Occipital lobe (tissue), 2 donors: ENCODE results near the gene SYMPK. TPM values are rescaled to one million over a fixed set of nuclear protein-coding genes. Genes with fewer than 3 reads are reported as not detected.

Experiments
- DNase-seq: peaks from one replicate; lab custom pipeline; 2025; lab: John Stamatoyannopoulos, UW
- total RNA-seq: library from RNA; depleted of rRNA; stranded (reverse); fragments of >200 nt; gene quantifications from one replicate; pipeline ENCODE4 v1.2.3, GENCODE V29; 2014

Gene SYMPK
- total RNA-seq, 1 donor from 2014 or later = 16.4 TPM

DNA sequence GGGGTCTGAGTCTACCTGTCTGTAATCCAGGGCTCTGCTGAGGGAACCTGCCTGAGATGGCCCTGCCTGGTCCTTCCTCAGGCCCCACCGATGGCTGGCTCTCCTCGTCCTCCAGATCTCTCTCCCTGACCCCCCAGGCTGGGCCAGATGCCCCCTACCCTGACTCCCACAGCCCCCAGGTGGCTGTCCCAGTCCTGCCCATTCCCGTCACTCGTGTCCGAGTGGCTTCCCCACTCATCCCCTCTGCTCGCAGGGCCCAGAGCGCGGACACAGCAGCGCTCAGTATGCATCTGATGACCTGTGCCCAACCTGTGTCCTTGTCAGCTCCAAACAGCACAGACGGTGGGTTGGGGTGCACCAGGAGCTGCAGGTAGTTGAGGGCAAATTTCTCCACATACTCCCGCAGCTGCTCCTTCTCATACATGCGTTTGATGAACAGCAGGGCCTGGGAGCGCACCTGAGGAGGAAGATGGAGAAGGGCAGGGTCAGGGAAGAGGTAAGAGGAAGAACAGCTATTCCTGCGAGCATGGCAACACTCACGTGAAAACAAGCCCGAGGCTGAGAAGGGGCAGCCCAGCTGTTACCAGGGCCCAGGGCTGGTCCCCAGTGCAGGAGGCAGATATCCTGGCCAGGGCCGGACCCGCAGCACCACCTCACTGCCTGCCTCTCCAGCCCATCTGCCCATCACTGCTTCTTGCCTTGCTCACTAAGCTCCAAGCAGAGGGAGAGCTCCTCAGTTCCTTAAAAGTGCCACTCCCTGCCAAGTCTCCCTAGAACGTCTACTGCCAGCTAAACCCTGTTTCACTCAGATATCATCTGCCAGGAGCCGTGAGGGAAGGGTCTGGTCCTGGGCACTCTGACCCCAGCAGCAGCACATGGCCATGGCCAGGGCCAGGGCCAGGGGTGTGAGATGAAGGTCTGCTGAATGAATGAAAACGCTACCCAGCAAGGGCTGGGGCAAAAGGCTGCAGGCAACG lies 36.7 kb downstream of the SYMPK start:
- no peak for DNase-seq

DNA sequence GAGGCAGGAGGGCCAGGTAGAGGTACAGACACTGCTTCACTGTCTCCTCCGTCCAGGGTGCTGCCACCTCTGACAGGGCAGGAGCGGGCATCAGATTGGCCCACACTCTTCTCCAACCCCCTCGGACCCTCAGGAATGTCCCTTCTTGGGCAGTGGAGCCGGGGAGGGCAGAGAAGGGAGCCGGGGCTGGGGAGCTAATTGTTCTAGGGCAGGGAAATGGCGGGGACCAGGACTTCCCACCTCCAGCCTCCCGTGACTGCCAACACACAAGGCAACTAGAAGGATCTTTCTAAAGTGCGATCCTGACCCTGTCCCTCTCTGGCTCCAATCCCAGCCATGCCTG lies 37.7 kb downstream of the SYMPK start:
- DNase-seq = no peak

DNA sequence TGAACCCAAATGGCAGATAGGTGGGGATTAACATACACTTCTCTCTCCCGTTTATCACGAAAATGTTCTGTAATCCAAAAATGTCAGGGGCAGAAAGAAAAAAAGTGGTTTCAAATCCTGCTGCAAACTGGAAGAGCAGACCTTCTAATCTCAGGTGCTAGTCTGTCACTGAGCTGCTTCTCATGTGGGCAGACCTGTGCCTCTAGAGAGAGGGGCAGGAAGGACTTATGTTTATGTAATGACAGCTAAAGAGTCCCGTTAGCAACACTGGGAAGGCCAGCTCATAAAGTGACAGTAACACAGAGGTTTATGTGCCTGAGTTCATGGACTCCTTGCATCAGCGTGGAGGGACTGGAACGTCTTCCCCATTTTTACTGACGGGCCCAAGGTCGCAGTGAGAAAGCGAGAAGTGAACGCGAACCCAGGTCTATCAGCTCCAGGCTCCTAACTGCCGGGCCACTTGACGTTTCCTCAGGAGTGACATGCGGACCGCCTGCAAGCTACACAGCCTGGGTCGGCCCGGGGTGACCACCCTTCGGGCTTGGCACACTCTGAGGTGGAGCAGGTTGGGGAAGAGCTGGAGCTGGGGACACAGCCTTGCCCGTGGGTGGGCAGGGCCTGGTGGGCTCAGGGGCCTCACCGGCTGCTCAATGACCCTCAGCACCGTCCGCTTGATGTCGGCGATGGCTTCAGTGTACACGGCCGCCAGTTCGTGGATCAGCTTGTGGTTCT lies 38.2 kb downstream of the SYMPK start:
- DNase-seq = no peak

DNA sequence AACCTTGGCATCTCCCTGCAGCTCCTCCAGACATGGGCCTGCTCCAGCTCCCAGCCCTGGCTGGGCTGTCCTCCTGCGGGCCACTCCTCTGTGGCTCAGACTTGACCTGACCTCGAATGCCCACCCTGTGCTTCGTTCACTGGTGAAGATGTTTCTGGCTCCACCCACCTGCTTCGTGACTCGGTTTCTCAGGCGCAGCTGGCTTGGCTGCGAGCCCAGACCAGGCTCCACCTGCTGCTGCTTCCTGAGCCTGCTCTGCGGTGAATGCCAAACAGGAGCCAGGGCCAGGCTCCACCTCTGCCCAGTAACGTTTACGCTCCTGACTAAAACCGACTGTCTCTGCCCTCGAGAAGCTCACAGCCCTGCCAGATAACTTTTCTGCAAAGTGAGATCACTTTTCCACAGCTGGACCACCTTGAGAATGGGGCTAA lies 38.9 kb downstream of the SYMPK start:
- DNase-seq = peak; percentile 28

DNA sequence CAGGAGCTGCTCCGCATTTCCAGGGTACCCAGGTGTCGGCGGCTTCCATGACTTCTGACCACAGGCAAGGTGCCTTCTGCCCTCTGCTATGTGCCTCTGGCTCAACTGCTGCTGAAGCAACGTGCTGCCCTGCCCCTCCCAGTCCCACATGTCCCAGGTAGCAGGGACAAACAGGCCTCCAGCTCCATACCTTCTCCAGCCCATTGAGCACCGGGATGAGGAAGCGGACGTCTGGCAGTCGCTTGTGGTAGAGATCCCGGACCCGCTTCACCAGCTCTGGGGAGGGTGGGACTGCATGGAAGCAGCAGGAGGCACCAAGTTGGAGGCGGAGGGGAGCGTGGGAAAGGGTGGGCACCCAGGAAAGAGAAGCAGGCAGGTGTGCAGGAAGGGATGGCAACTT lies 39.8 kb downstream of the SYMPK start:
- DNase-seq = no peak

DNA sequence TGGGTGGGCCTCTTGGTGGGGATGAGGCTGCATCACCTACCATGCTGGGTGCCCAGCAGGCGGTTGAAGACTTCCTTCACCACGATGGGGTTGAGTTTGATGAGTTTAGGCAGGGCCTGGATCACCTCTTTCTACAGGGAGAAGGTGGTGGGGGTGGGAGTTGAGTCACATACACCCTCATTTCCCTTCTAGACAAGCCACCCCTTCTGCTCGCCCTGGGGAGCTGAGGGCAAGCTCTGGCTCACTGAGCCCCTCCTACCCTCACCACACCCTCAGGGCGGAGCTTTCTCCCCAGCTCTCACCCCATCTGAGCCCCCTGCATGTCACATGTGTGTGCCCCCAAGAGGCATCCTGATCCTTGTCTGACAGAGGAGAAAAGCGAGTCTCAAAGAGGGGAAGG lies 40.2 kb downstream of the SYMPK start:
- DNase-seq = no peak

DNA sequence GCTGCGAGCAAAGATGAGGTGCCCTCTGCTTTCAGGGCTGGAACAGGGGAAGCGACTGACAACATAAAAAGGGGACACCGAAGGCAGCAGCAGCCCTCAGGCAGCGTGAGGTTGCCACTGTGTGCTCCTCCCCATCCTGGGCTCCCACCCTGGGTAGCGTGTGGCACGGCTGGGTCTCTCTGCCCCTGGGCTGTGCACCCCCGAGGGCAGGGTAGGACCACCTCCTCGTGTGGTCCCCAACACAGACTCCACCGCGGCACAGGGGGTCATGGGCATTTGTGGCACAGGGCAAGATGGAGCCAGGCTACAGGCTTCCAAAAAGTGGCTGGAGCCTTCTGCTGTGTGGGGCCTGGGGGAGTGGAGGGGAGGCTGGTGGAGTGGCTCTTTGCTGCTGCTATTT lies 41.4 kb downstream of the SYMPK start:
- no peak for DNase-seq

DNA sequence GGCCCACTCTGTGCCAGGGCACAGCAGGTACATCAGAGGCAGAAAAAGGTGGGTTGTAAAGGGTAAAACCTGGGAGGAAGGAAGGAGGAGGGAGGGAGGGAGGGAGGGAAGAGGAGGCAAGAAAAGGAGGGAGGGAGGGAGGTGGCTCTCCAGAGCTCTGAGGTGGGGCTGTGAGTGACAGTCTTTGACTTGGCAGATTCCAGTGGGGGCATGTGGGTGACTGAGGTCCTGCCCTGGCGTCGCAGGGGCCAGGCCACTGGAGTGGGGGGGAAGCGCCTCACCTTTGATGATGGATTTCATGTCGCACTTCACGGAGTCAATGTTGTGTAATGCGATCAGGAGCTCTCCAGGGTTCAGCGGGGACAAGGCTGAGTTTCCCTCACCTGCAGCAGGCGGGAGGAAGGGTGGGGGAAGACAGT lies 41.8 kb downstream of the SYMPK start:
- no peak for DNase-seq

DNA sequence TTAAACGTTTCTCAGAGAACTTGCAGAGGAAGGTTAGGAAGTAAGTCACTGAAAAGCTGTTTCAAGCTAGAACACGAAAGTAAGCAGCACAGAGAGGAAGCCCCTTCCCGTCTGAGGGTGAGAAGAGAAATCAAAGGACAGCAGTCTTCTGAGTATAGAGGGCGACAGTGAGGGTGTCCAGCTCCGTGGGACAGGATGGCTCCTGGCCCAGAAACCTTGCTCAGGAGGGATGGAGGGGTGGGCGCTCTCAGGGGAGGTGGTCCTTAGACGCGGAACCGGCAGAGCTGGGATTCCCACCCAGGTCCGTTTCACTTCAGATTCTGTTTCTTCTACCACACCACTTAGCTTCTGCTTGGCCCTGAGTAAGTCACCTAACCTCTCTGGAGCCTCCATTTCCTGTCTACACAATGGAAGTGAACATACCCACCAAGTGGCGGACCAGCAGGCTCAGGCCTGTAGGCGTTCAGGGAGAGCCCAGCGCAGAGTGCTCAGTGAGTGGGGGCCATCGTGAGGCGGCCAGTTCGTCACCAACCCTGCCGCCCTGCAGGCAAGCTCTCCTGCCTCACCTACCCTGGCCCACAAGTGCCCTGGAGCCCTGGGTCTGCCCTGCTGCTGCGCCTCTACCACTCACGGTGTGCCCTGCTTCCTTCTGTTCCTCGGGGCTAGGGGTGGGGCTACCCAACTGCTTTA lies 42.4 kb downstream of the SYMPK start:
- DNase-seq = no peak

DNA sequence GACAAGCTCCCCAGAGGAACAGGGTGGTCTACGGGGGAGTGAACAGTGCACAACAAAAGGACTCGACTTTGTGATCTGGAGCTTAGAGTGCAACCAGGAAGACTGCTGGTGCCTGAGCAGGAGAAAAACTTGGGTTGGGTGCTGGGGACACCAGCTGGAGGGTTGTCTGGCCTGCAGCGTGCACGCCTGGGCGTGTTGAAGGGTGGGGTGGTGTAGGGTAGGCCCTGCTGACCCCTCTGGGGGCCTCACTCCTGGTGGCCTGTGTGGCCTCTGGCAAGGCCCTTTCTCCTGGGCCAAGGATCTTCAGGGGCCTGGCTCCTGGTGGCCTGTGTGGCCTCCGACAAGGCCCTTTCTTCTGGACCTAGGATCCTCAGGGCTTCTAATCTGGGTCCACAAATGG lies 43.2 kb downstream of the SYMPK start:
- no peak for DNase-seq

DNA sequence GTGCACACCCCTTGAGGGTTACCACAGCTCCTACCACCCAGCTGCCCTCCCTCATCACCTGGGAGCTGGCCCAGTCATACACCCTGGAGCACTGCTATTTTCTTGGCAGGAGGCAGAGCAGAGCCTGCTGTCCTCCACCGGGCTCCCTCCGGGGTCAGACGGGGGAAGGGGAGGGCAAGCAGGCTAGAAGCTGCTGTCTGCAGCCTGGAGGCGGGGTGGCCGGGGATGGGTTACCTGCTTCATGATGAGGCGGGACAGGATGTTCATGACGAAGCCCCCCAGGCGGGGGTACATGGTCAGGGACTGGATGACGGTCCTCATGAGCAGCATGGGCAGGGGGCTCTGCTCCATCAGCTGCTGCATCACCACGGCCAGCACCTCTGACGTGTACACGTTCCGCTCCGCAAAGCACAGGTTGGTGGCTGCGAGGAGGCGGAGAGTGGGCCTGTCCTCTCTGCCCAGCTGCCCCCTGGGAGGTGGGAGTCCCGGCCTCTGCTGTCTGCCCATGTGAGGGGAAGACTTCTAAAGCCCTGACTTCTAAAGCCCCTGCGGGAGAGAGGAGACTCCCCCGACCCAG lies 45.1 kb downstream of the SYMPK start:
- DNase-seq = no peak

DNA sequence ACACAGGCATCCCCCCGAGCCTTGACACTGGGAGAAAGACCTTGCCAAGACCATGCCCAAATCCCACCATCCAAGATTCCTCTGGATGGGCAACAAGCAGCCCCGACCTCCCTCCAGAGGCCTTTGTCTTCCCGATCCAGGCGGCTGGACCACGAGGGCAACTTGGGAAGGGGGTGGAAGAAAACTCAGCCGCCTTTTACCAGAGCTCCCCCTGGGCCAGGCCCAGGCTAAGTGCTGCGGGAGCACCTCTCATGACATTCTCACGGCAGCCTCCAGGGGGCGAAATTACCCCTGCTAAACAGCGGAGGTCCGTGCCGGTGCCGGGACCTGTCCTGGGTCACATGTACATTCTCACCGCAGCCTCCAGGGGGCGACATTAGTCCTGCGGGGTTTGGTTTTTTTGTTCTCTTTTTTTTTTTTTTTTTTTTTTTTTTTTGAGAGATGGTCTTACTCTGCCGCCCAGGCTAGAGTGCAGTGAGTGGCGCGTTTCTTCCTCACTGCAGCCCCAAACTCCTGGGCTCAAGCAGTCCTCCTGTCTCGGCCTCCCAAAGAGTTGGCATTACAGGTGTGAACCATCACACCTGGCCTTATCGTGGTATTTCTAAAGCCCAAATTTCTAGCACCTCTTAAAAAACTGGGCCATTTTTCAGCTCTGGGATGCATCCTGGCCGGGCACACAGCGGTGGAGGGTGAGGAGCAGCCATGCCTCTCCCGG lies 45.8 kb downstream of the SYMPK start:
- peak; percentile 69 for DNase-seq

DNA sequence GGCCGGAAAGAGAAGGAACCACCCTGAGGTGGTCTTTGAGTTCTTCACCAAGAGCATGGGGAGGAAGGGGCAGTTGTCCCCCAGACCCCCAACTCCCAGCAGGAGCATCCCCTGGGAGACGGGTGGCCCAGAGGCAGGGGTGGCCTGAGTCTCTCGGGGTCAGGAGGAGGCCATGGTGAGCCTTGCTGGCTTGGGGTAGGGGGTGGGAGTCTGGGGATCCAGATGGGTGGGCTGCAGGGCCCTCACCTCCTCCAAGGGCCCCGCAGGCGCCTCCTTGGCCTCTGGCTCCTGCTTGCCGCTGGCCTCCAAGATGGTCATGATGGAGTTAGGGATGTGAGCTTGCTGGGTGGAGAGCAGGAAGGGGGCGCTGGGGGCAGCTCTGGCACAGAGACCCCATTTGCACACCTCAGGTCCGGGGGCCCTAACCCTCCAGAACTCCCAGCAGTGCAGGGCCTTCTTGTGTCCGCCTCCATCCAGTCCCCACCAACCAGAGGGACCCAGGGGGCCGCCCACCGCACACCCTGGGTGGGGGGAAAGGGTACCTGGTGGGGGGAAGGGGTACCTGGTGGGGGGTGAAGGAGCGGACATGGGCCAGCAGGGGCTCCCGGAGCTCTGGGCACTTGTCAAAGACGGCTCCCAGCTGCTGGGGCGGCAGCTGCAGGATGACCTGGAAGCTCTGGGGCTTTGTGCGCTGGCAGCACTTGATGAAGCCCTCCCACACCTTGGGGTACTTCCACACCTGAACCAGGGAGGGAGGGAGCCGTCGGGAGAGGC lies 46.5 kb downstream of the SYMPK start:
- no peak for DNase-seq

DNA sequence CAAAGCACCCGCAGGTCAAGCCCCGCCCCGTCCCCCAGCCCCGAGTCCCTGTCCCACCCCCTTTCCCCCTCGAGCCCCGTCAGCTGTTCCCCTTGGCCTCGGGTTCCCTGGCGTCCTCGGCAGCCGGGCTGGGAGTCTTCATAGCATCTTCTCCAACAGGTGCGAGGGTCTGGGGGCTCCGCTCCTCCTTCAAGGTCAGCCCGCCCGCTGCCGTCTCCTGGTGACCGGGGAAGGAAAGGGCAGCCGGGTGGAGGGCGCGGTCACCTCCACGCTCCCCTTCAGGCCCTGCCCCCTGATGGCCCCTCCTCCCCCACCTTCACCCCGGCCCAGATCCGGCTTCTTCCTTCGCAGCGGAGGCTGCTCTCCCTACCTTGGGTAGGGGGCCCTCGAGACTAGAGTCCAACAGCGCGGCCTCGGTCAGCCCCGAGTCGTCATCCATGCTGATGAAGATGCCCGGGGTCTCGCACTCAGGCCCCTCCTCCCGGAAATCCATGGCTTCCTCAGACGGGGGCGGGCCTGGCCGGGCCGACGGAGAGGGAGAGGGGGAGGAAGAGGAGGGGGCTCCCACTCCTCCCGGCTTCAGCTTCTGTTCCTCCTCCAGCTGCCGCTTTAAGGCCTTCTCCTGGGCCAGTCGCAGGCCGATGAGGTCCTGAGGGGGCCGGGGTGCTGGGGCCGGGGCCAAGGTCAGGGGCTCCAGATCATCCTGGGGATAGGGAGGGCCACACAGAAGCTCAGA lies 47.3 kb downstream of the SYMPK start:
- DNase-seq = no peak

DNA sequence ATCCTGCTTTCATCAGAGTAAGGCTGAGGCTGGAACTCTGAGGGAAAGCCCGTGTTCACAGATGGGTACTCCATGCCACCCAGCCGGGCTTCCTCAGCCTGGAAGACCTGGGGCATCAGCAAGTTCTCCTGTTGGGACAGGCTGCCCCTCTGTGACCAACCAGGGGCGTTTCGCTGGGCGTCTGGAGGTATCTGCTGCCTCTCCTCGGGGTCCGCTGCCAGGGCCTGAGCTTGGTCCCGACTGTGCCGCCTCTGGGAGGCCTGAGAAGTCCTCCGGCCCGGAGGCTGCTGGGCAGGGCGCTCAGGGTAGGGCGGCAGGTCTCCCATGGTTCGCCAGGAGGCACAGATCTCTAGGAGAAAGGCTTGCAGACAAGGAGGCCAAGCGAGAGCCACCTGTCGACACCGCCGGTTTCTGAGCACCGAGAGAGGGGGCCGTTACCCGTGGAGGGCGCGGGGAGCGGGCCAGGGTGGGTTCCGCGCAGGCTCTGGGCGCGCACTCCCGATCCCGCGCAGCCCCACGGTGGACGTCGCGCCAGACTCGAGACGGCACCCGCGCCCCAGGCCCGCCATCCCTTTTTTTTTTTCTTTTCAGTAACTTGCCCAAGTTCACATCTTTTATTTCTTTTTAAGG lies 48.0 kb downstream of the SYMPK start, which contains the start of gene RSPH6A:
Gene RSPH6A, minus strand, starts transcription at position 458 of the 630 bp plus-strand sequence. Its CDS starts 132 bp downstream, at position 326.
- no peak for DNase-seq

DNA sequence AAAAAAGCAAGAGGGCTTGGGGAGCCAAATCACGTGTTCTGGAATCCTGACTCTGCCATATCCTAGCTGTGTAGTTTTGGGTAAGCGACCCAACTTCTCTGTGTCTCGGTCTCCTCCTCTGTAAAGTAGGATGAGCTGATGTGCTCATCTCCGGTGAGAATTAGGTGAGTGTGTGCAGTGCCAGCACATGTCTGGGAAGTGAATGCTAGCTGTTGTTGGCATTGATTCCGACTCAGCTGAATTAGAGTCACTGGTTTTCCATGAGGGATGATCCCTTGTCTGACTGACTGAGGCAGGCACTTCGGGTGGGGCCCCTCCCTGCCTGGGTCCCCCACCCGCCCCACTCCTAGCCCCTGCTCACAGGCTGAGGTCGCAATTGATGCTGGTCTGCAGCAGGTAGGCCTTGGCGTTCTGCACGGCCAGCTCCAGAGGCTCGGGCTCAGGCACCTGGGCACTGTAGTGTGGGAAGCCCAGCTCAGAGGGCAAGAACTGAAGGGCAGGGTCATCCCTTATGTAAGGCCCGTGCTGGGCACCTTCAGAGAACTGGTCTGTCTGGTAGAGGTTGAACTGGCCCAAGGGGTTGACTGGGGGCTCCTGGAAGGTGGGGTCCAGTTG lies 48.7 kb downstream of the SYMPK start:
- no peak for DNase-seq

DNA sequence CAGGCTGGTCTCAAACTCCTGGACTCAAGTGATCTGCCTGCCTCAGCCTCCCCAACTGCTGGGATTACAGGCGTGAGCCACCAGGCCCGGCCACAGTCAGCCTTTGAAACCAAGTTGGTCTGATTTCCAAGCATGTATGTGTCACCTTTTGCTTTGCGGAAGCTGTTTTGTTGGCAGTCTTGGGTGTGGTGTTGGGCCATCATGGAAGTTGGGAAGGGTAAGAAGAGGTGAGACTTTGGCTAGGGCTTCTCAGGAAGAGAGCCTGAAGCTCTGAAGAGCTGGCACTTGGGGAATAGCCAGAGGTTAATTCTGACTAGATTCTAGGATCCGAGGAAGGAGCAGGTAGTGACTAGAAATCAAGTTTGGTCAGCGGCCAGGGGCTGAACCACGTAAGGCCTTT lies 50.6 kb downstream of the SYMPK start:
- no peak for DNase-seq

DNA sequence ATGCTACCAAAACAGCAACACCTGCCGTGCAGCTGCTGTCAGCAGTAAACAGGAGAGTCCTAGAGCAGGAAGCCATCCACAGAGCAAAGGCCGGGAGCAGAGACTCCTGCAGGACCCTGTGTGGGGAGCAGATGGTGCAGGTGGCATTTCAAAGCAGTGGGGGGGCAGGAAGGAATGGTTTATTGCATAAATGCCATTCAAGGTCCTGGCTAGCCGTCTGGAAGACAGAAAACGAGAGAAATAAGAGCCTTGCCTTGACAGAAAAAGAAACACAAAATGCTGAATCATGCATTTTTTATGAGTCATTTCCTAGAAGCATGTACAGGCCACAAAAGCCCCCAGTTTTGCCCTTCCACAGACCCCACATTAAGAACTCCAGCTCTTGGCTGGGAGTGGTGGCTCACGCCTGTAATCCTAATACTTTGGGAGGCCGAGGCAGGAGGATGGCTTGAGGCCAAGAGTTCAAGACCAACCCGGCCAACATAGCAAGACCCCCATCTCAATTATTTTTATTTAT lies 53.2 kb downstream of the SYMPK start:
- DNase-seq = no peak
